ENCODE data around the gene RNF181. TPM values are rescaled to one million over a fixed set of nuclear protein-coding genes. Genes with fewer than 3 reads are reported as not detected.

RNF181 gene
- total and polyA plus RNA-seq, 2 of the 8 experiments (the other 6 are each of a cell fraction or from before 2014, with no cell fraction given) = 97.2 to 514 TPM

DNA sequence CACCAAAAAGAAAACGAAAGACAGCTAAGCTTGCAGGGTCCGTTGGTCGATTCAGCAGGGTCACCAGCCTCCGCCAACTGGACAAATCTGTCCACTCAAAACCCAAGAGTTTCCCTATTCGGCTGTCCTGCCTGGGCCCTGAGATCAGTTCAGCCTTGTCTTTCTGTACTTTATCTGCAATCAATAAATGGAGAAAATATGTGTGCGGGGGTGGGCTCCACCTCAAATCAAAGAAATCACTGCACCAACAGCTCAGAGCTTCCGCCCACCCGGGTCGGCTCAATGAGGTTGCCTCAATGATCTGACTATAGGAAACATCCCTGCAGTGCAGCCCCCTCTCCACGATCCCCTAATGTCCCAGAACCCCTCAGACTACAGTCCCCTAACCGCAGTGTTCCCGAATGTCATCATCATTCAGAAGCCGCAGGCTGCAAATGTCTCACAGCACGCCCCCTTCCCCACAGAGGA, 34.7 kb upstream of the RNF181 start:
- H3K9ac ChIP-seq (replicated peaks in 1 of 4; ENCODE audit: extremely low read depth in 1 of 4, low read depth in 3 of 4, low read length in 3 of 4) = peak overlapping the region in 3 of 4 experiments; percentile 17 to 79 (median 29); a peak in 5 of 7 replicates
- H2AK5ac ChIP-seq (ENCODE audit: low read depth, low read length) = no peak overlapping the region
- no peaks in the 10 kb centered on the region for H4K20me1 ChIP-seq (replicated peaks in 1 of 2; ENCODE audit: control insufficient read depth in 1 of 2, insufficient read depth in 2 of 2, low read length in 2 of 2)
- no peaks in the 10 kb centered on the region for H3K9me3 ChIP-seq (ENCODE audit: insufficient read depth in 2 of 2, low read depth in 1 of 2, low read length in 1 of 2)
- no peak overlapping the region for H2BK12ac ChIP-seq (ENCODE audit: low read depth, low read length)
- no peak for FAIRE-seq
- H3K27me3 ChIP-seq (replicated peaks in 1 of 4; ENCODE audit: control insufficient read depth in 3 of 4, extremely low read depth in 1 of 4, insufficient read depth in 3 of 4, low read length in 3 of 4) = no peaks in the 10 kb centered on the region
- no peak overlapping the region for H2BK120ac ChIP-seq (replicated peaks; ENCODE audit: low read depth, low read length)
- no peak overlapping the region for H2AFZ ChIP-seq (ENCODE audit: low read length)
- ChIA-PET CTCF (ENCODE audit: partially characterized antibody) (interaction anchor here (0.8 to 3.6 kb wide), 6 partner anchors 10 to 169 kb away, joined by 3 to 20 read pairs (median 4); no protein-coding TSS in a partner anchor), POLR2A (ENCODE audit: partially characterized antibody) (interaction anchor here (0.6 to 38.6 kb wide), 18 partner anchors 9 to 1144 kb away, joined by 3 to 1889 read pairs (median 4); partner anchors contain the start of genes C2orf68, CAPG, MAT2A and RNF181)
- no peak overlapping the region for H2BK20ac ChIP-seq (ENCODE audit: low read length)
- no peak overlapping the region for H2BK15ac ChIP-seq (ENCODE audit: low read length)
- peak overlapping the region; percentile 68 to 90 (median 88) for H3K4me3 ChIP-seq (ENCODE audit: extremely low read depth in 1 of 4, insufficient read depth in 2 of 4, low read depth in 3 of 4, low read length in 4 of 4)
- H3K79me1 ChIP-seq (ENCODE audit: low read depth, low read length) = 0 out of 2 replicates have a peak, but pooled peaks cover 4% of the 10 kb centered on the region
- no peak overlapping the region for H4K5ac ChIP-seq (ENCODE audit: insufficient read length, low read depth, low read length)
- H3K4me1 ChIP-seq (replicated peaks in 1 of 4; ENCODE audit: control insufficient read depth in 3 of 4, insufficient read depth in 4 of 4, low read length in 3 of 4) = no peaks in the 10 kb centered on the region
- WGBS, 2 experiments (ENCODE audit: extremely low coverage in 1 of 2, insufficient coverage in 1 of 2, insufficient read length in 1 of 2, insufficient replicate concordance in 2 of 2, low coverage in 1 of 2, low lambda C conversion rate in 2 of 2, missing lambda C conversion rate in 1 of 2) = 22% methylated on average over 10 of the region's 14 CpGs; no CpG with 5 or more reads in 1 of the 2 experiments
- H2BK5ac ChIP-seq (ENCODE audit: low read depth, low read length) = no peak overlapping the region
- H4K8ac ChIP-seq (ENCODE audit: extremely low read depth, insufficient read depth, low read length) = no peak overlapping the region
- no peak overlapping the region for H3K27ac ChIP-seq (ENCODE audit: low read depth, low read length)
- H4K91ac ChIP-seq (replicated peaks; ENCODE audit: insufficient read length, low read length) = no peak overlapping the region
- H3K18ac ChIP-seq (ENCODE audit: extremely low read depth, low read length) = peak overlapping the region; percentile 60
- DNase-seq (ENCODE audit: low read depth in 1 of 2, low spot score in 2 of 2) = no peak
- peaks cover 5% of the 10 kb centered on the region for H3K23me2 ChIP-seq (ENCODE audit: low read depth, low read length)
- no peak overlapping the region for H3K56ac ChIP-seq (replicated peaks; ENCODE audit: insufficient read length, low read depth, low read length)
- H3K79me2 ChIP-seq (ENCODE audit: control insufficient read depth in 1 of 2, insufficient read depth in 2 of 2, low read length in 2 of 2) = peaks cover 0 to 18% of the 10 kb centered on the region in 2 experiments; a peak in 2 of 4 replicates
- H3K4me2 ChIP-seq (ENCODE audit: insufficient read depth in 1 of 2, low read depth in 2 of 2, low read length in 2 of 2) = peak overlapping the region; percentile 84 to 96
- peaks cover 3 to 14% (median 8%) of the 10 kb centered on the region in 4 experiments; a peak in 7 of 8 replicates for H3K36me3 ChIP-seq (ENCODE audit: control insufficient read depth in 2 of 4, insufficient read depth in 4 of 4, low read length in 3 of 4)
- no peak overlapping the region for H3K23ac ChIP-seq (ENCODE audit: insufficient read length)
- no peak overlapping the region for H3K14ac ChIP-seq (ENCODE audit: insufficient read length)
- H3K4ac ChIP-seq (replicated peaks; ENCODE audit: insufficient read length, low read depth, low read length) = no peak overlapping the region
- TF ChIP-seq RNF2 (IDR thresholded peaks at IDR 0.05; ENCODE audit: borderline replicate concordance, low read depth, low read length, missing control alignments, poor library complexity, severe bottlenecking) (no peak), POLR2A (IDR thresholded peaks at IDR 0.05; ENCODE audit: control extremely low read depth in 1 of 2, low read depth in 2 of 2, low read length in 2 of 2) (no peak), NRF1 (IDR thresholded peaks at IDR 0.05; ENCODE audit: low read depth, low read length) (no peak), CEBPB (IDR thresholded peaks at IDR 0.05; ENCODE audit: low read depth, low read length) (no peak), SIX5 (IDR thresholded peaks at IDR 0.05; ENCODE audit: low read depth, low read length) (no peak), TBP (IDR thresholded peaks at IDR 0.05; ENCODE audit: low read depth, low read length) (no peak), SP2 (IDR thresholded peaks at IDR 0.05; ENCODE audit: low read length) (no peak), YY1 (IDR thresholded peaks at IDR 0.05; ENCODE audit: low read depth, low read length) (no peak), MAFK (IDR thresholded peaks at IDR 0.05; ENCODE audit: low read depth, low read length) (no peak), SIN3A (conservative IDR thresholded peaks at IDR 0.05 in 1 of 2, IDR thresholded peaks at IDR 0.05 in 1 of 2; ENCODE audit: low read depth in 1 of 2, low read length in 2 of 2) (no peak), CBX8 (IDR thresholded peaks at IDR 0.05; ENCODE audit: borderline replicate concordance, low read depth, low read length) (no peak), POLR2AphosphoS5 (IDR thresholded peaks at IDR 0.05; ENCODE audit: low read depth, low read length) (no peak)
- TF ChIP-seq, protein P1, sequence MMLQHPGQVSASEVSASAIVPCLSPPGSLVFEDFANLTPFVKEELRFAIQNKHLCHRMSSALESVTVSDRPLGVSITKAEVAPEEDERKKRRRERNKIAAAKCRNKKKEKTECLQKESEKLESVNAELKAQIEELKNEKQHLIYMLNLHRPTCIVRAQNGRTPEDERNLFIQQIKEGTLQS (IDR thresholded peaks at IDR 0.05; ENCODE audit: insufficient read depth, low read depth, low read length) = no peak

Measured in H1 (cell line).